HG03575 (cell line): ENCODE data around the gene OR2T11.
"Not testable (repeated sequence)": the region's sequence is repeated elsewhere in the genome, so short reads cannot be mapped to it uniquely, and the experiment has no call there.

Source experiments
- ATAC-seq: cut with Tn5 transposase; IDR thresholded peaks from one replicate; pipeline ENCODE4 v1.9.1; 2021; ENCODE audit not compliant: unreplicated experiment, insufficient number of reproducible peaks, low FRiP score; ENCODE audit errors: extremely low read depth

The OR2T11 gene

GRCh38 chr1:248625166-248625565 lies 9.7 kb downstream of the OR2T11 start:
- ATAC-seq: no peak

DNA sequence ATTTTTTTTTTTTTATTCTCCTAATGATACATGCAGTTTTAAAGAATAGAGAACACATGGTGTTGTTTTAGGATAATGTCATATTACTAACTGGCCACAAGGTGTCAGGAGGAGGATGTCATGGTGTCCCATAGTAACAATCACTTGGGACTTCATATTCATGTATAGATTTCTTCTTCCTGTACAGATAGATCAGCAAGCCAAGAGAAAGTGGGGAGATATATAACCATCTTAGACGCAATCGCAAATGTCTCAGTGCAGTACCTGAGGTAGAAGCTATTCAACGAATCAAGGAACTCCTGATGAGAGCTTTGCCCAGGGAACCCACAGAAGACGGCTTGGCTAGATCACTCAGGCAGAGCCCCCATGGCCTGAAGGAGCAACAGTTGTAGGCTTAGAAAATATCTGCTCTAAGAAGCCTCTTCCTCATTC lies 12.3 kb downstream of the OR2T11 start:
- ATAC-seq: peak; percentile 83

DNA sequence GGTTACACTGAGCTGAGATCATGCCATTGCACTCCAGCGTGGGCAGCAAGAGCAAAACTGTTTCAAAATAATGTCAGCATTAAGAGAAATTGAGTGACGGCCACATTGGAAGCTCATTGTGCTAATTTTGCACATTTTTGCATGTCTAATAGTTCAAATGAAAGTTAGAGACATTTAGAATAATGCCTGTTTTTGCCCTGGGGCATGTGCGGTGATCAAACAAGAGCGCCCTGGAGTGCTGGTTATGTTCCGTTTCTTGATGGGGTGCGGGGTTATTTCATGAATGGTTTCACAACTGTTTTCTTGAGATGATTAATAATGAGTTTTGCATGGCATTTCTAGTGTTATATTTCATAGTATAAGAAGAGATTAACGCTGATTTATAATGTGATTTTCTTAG lies 13.1 kb downstream of the OR2T11 start:
- no peak for ATAC-seq

GRCh38 chr1:248618878-248619277 lies 16.0 kb downstream of the OR2T11 start:
- ATAC-seq: no peak

- no peak for ATAC-seq
Measured at GRCh38 chr1:248618119-248618518, 16.8 kb downstream of the OR2T11 start.

GRCh38 chr1:248613742-248614141 lies 21.1 kb downstream of the OR2T11 start:
- no peak for ATAC-seq

DNA sequence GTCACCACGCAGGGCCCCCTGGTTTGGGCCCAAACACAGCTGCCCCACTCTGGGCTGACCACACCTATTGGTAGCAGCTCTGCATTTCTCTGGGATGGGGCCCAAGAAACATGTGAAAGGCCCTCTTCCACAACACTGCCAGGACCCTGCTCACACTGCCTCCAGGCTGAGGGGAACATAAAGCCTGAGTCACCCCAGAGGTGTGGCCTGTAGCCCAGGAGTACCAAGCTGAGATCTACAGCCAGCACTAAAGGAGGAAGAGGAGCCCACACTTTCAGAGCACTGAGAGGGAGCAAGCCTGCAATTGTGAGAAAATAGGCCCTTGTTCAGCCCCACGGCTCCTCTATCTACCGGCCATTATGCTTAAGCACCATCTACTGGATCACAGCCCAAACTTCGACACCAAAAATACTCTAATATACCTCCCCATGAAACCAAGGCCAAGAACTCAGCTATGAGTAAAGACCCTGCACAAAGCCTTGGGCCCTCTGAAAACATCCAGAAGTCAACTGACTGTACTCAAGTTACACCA lies 22.9 kb downstream of the OR2T11 start:
- no peak for ATAC-seq

GRCh38 chr1:248610301-248610700 lies 24.6 kb downstream of the OR2T11 start:
- ATAC-seq: no peak

DNA sequence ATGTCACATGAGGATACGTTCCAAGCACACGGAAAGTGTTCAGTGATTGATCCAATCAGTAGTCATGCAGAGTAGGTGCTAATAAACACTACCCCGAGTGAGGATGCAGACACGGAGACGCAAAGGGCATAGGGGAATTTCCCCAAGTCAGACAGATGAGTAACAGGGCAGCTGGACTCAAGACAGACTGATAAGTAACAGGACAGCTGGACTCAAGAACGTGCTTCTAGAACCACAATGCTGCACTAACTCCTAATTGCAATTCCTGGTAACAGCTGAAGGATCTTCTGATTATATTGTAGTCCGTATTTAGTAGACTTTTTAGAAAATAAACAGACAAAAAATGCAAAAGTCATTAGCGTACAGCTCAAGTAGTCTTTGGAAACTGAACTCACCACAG lies 35.5 kb downstream of the OR2T11 start:
- ATAC-seq: no peak

GRCh38 chr1:248597589-248597988 lies 37.3 kb downstream of the OR2T11 start, which contains the start of gene OR2T10:
Gene OR2T10, minus strand, starts transcription at chr1:248597700. Its CDS starts 3,932 bp downstream, at chr1:248593768.
- no peak for ATAC-seq

- no peak for ATAC-seq
Measured at GRCh38 chr1:248596615-248597014, 38.3 kb downstream of the OR2T11 start.

DNA sequence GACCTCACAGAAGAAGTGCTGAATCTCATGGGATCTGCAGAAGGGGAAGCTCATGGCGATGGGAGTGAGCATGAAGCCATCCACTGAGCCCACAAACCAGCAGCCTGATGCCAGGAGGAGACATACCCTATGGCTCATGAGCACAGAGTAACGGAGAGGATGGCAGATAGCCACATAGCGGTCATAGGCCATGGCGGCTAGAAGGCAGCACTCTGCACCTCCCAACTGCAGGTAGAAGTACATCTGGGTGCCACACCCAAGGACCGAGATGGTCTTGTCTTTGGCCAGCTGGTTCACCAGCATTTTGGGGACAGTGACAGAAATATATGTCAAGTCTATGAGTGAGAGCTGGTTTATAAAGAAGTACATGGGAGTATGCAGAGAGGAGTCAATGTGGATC lies 41.7 kb downstream of the OR2T11 start:
- ATAC-seq: no peak

GRCh38 chr1:248592655-248593054 lies 42.2 kb downstream of the OR2T11 start:
- no peak for ATAC-seq

- ATAC-seq: no peak
Measured at GRCh38 chr1:248590055-248590454, 44.8 kb downstream of the OR2T11 start.

- no peak for ATAC-seq
Measured at GRCh38 chr1:248589334-248589733, 45.6 kb downstream of the OR2T11 start.

- no peak for ATAC-seq
Measured at GRCh38 chr1:248585266-248585665, 49.6 kb downstream of the OR2T11 start.

DNA sequence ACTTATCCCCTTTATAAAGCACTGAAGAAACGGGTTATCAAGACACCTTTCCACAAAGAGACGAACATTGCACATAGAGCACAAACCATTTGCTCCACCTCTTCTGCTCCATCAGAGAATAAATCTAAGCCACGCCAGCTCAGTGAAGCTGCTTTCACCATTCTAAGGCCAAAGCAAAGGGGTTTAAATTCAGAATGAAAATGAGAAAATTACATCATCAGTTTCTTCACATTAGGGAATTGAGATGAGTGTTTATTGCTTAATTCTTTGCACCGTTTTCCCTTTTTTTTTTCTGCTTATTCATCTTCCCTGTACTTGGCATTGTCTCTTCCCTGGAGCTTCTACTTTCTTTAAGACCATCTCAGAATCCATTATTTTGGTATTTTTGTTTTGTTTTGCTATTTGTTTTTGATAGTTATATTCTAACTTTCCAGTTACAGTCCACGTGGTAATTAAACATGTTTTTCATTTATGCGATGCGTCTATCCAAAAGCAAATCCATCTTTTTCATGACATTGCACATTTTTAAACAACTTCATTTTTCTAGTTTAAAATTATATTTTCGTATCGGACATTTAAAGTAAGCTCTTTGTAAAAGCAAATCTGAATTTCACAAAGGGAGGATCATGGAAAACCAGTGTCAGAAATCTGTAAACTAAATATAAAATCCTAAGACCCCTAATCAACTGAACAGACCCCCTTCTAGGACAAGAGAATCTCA lies 58.5 kb downstream of the OR2T11 start:
- no peak for ATAC-seq

GRCh38 chr1:248574657-248575056 lies 60.2 kb downstream of the OR2T11 start, which contains the start of gene OR2T34:
Gene OR2T34, minus strand, starts transcription at chr1:248574757. Its CDS starts 0 bp downstream, at chr1:248574757.
- not testable (repeated sequence) for ATAC-seq

DNA sequence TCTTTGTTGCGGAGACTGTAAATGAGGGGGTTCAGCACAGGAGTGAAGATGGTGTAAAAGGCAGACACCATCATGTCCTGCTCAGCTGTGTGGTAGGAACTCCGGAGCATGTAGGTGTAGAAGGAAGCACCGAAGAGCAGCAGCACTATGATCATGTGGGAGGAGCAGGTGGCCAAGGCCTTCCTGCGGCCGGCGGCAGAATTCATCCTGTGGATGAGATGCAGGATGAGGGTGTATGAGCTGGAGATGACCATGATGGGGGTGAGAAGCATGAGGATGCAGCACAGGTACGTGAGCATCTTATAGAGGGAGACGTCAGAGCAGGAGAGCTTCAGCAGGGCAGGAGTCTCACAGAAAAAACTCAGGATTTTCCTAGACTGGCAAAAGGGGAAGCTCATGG lies 61.0 kb downstream of the OR2T11 start:
- ATAC-seq: not testable (repeated sequence)
